Fibroblast of mammary gland (primary cell): ENCODE data around the gene CLEC16A.

ENCODE experiments used
- DNase-seq: peaks from one replicate; pipeline ENCODE4 v3.0.0-alpha.2; 2010; ENCODE audit warnings: low read depth
- H3K4me3 ChIP-seq: 2 replicates; pipeline ENCODE4 v1.5.1; 2011; ENCODE audit warnings: low read depth, mild to moderate bottlenecking, low read length, moderate library complexity; ENCODE audit not compliant: control insufficient read depth
- CTCF ChIP-seq: conservative IDR thresholded peaks from 2 replicates; pipeline ENCODE4 v1.5.1; 2011; ENCODE audit warnings: low read depth, low read length, inconsistent platforms; ENCODE audit not compliant: control insufficient read depth, insufficient read depth

CLEC16A gene

GRCh38 chr16:11030990-11031510 is 86.7 kb downstream of the CLEC16A start:
- DNase-seq, result no peak
- H3K4me3 ChIP-seq, result no peak overlapping the region
- TF ChIP-seq CTCF, result no peak

GRCh38 chr16:11032000-11032921 is 87.9 kb downstream of the CLEC16A start:
- TF ChIP-seq CTCF, result no peak
- DNase-seq, result peak; percentile 59
- no peak overlapping the region for H3K4me3 ChIP-seq

- DNase-seq, result peak; percentile 98
- no peak overlapping the region for H3K4me3 ChIP-seq
- no peak for TF ChIP-seq CTCF
These were observed 88.5 kb downstream of the CLEC16A start for GRCh38 chr16:11032922-11033291.

- TF ChIP-seq CTCF, result no peak
- peak; percentile 99 for DNase-seq
- no peak overlapping the region for H3K4me3 ChIP-seq
These were observed 89.5 kb downstream of the CLEC16A start for GRCh38 chr16:11033629-11034420.

- peak; percentile 51 for DNase-seq
- TF ChIP-seq CTCF, result no peak
- no peak overlapping the region for H3K4me3 ChIP-seq
These were observed 90.1 kb downstream of the CLEC16A start for GRCh38 chr16:11034481-11034931.

- H3K4me3 ChIP-seq, result no peak overlapping the region
- no peak for TF ChIP-seq CTCF
- no peak for DNase-seq
These were observed 90.7 kb downstream of the CLEC16A start for GRCh38 chr16:11035096-11035495.
